Osteoblast (primary cell): ENCODE data around the gene GALM. TPM values are rescaled to one million over a fixed set of nuclear protein-coding genes. Genes with fewer than 3 reads are reported as not detected.
"Not testable (repeated sequence)": the region's sequence is repeated elsewhere in the genome, so short reads cannot be mapped to it uniquely, and the experiment has no call there.

Experiments
- DNase-seq: peaks from one replicate; pipeline ENCODE4 v3.0.0; 2011; ENCODE audit warnings: low spot score, mixed read lengths; ENCODE audit not compliant: insufficient read length; ENCODE audit errors: missing footprints
- H2AFZ ChIP-seq: 2 replicates; pipeline ENCODE4 v1.6.0; 2011; ENCODE audit warnings: mild to moderate bottlenecking, low read length
- H3K27ac ChIP-seq: 2 replicates; pipeline ENCODE4 v1.5.1; 2011; ENCODE audit warnings: mild to moderate bottlenecking, low read depth, low read length, moderate library complexity
- H3K27me3 ChIP-seq: 2 replicates; pipeline ENCODE4 v1.6.0; 2012; ENCODE audit warnings: mild to moderate bottlenecking, control low read depth, inconsistent platforms, low read length, moderate library complexity; ENCODE audit not compliant: insufficient read depth
- H3K36me3 ChIP-seq: 2 replicates; pipeline ENCODE4 v1.5.1; 2011; ENCODE audit warnings: mild to moderate bottlenecking, low read length, control low read depth, moderate library complexity; ENCODE audit not compliant: insufficient read depth
- H3K4me1 ChIP-seq: 2 replicates; pipeline ENCODE4 v1.5.1; 2011; ENCODE audit warnings: mild to moderate bottlenecking, low read length, control low read depth, moderate library complexity; ENCODE audit not compliant: insufficient read depth
- H3K4me2 ChIP-seq: 2 replicates; pipeline ENCODE4 v1.6.0; 2011; ENCODE audit warnings: mild to moderate bottlenecking, low read length; ENCODE audit not compliant: insufficient read depth
- H3K4me3 ChIP-seq: fragments of 200-600 bp; sonication (generic); 3 replicates; pipeline ENCODE4 v1.5.1; 2012; ENCODE audit warnings: mild to moderate bottlenecking, low read length, inconsistent platforms; ENCODE audit not compliant: insufficient read depth
- H3K79me2 ChIP-seq: 2 replicates; pipeline ENCODE4 v1.6.0; 2012; ENCODE audit warnings: mild to moderate bottlenecking, low read length, control low read depth, inconsistent platforms; ENCODE audit not compliant: insufficient read depth
- H3K9me3 ChIP-seq: 2 replicates; pipeline ENCODE4 v1.5.1; 2011; ENCODE audit warnings: low read depth, low read length, control low read depth
- H4K20me1 ChIP-seq: 2 replicates; pipeline ENCODE4 v1.6.0; 2012; ENCODE audit warnings: mild to moderate bottlenecking, low read length, control low read depth; ENCODE audit not compliant: insufficient read depth
- total RNA-seq: library from RNA; depleted of rRNA; stranded (reverse); fragments of >200 nt; gene quantifications from 2 replicates; pipeline ENCODE4 v1.2.3, GENCODE V29; 2012
- TF ChIP-seq, protein P1 (sequence below): IDR thresholded peaks from 2 replicates; pipeline ENCODE4 v1.5.1; 2011; ENCODE audit warnings: mild to moderate bottlenecking, low read depth, low read length, moderate library complexity; ENCODE audit errors: extremely low read depth

The GALM gene
- total RNA-seq, 1 donor, result 50.7 TPM

DNA sequence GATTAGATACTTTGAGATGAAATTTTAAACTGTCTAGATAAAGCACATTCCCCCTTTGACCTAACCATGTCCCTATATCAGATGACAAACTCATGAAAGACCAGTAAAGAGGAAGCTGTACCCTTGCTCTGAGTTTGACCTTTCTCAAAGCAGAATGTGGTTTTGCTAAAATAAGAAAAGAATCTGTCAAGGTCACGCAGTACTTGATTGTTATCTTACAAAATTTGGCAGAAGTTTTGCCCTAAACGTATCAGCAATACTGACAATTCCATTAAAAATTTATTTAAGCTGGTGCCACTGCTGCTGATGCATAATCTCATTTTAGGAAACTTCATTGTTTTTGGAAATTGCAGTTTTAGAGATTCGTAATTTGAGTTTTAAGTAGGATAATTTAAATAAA is 31.2 kb upstream of the GALM start:
- Histone ChIP-seq H4K20me1 (no peaks in the 10 kb centered on the region), H3K4me3 (no peak overlapping the region), H3K4me1 (no peaks in the 10 kb centered on the region), H3K4me2 (no peak overlapping the region), H3K27ac (no peak overlapping the region), H3K36me3 (no peaks in the 10 kb centered on the region), H3K79me2 (no peaks in the 10 kb centered on the region), H3K27me3 (no peaks in the 10 kb centered on the region), H3K9me3 (no peaks in the 10 kb centered on the region), H2AFZ (no peak overlapping the region)
- peak; percentile 23 for DNase-seq
- TF ChIP-seq, protein P1, sequence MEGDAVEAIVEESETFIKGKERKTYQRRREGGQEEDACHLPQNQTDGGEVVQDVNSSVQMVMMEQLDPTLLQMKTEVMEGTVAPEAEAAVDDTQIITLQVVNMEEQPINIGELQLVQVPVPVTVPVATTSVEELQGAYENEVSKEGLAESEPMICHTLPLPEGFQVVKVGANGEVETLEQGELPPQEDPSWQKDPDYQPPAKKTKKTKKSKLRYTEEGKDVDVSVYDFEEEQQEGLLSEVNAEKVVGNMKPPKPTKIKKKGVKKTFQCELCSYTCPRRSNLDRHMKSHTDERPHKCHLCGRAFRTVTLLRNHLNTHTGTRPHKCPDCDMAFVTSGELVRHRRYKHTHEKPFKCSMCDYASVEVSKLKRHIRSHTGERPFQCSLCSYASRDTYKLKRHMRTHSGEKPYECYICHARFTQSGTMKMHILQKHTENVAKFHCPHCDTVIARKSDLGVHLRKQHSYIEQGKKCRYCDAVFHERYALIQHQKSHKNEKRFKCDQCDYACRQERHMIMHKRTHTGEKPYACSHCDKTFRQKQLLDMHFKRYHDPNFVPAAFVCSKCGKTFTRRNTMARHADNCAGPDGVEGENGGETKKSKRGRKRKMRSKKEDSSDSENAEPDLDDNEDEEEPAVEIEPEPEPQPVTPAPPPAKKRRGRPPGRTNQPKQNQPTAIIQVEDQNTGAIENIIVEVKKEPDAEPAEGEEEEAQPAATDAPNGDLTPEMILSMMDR, result no peak

DNA sequence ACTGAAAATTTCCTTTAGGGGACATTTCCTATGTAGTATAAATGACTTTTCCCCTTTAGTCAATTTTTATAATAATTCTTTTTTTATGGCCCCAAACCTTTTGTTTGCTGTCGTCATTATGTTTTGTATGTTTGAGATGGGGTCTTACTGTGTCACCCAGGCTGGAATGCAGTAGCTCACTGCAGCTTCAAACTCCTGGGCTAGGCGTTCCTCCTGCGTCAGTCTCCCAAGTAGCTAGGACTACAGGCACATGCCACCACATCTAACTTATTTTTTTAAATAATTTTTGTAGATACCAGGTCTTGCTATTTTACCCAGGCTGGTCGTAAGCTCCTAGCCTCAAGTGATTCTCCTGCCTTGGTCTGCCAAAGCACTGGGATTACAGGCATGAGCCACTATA is 30.8 kb upstream of the GALM start:
- DNase-seq, result no peak
- TF ChIP-seq, protein P1, result no peak
- H2AFZ ChIP-seq, result no peak overlapping the region

DNA sequence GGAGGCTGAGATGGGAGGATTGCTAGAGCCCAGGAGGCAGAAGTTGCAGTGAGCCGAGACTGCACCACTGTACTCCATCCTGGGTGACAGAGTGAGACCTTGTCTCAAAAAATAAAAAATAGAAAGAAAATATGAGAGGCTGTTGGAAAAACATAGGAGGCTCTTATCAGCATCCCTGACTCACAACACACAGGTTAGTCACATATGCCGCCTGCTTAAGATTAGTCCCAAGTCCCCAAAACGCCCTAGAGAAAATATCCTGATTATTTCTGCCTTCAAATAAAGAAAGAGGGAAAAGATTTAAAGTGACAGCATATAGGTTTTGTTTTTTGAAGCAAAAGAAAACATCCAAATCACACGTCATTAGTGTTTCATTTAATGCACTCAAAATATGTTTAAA is 29.8 kb upstream of the GALM start:
- Histone ChIP-seq H3K27ac (no peak overlapping the region), H3K4me3 (no peak overlapping the region), H3K79me2 (no peaks in the 10 kb centered on the region), H3K9me3 (no peaks in the 10 kb centered on the region), H3K4me2 (no peak overlapping the region), H2AFZ (no peak overlapping the region), H4K20me1 (no peaks in the 10 kb centered on the region), H3K4me1 (no peaks in the 10 kb centered on the region), H3K36me3 (no peaks in the 10 kb centered on the region), H3K27me3 (no peaks in the 10 kb centered on the region)
- TF ChIP-seq, protein P1, result no peak
- DNase-seq, result peak; percentile 19

More for the DNA sequence above, 30.8 kb upstream of the GALM start:
- Histone ChIP-seq H3K79me2 (no peaks in the 10 kb centered on the region), H3K4me3 (no peak overlapping the region), H3K27me3 (no peaks in the 10 kb centered on the region), H3K4me1 (no peaks in the 10 kb centered on the region), H3K9me3 (no peaks in the 10 kb centered on the region), H3K27ac (no peak overlapping the region), H3K36me3 (no peaks in the 10 kb centered on the region), H3K4me2 (no peak overlapping the region), H4K20me1 (no peaks in the 10 kb centered on the region)

DNA sequence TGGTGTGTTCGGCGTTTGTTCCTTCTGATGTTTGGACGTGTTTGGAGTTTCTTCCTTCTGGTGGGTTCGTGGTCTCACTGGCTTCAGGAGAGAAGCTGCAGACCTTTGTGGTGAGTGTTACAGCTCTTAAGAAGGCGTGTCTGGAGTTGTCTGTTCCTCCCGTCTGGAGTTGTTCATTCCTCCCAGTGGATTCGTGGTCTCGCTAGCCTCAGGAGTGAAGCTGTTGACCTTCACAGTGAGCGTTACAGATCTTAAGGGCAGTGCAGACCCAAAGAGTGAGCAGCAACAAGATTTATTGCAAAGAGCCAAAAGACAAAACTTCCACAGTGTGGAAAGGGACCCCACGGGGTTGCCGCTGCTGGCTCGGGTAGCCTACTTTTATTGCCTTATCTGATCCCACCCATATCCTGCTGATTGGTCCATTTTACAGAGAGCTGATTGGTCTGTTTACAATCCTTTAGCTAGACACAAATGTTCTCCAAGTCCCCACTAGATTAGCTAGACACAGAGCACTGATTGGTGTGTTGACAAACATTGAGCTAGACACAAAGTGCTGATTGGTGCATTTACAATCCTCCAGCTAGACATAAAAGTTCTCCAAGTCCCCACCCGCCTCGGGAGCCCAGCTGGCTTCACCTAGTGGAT is 23.4 kb upstream of the GALM start:
- H3K79me2 ChIP-seq, H3K4me1 ChIP-seq, H4K20me1 ChIP-seq, H3K4me2 ChIP-seq, H3K36me3 ChIP-seq, H2AFZ ChIP-seq, H3K27ac ChIP-seq, H3K4me3 ChIP-seq, H3K9me3 ChIP-seq, H3K27me3 ChIP-seq, DNase-seq: not testable (repeated sequence)
